RWPE1 (cell line): ENCODE data around the gene HPD.
A peak's percentile ranks its signal among the peaks of the same experiment; 100 is the strongest.

ENCODE experiments used
- CTCF ChIA-PET: fragments of 350-600 bp; sonication (Branson Sonifier 250); formaldehyde crosslinking; extraction: SDS; loops from one replicate; lab custom pipeline; 2021; lab: Yijun Ruan, JAX
- POLR2A ChIA-PET: fragments of 400-600 bp; formaldehyde crosslinking; extraction: SDS; loops from one replicate; lab custom pipeline; 2020; ENCODE audit warnings: antibody characterized with exemption; ENCODE audit not compliant: low non-redundant PET; lab: Yijun Ruan, JAX
- DNase-seq: peaks from one replicate; pipeline ENCODE4 v3.0.0; 2012; ENCODE audit warnings: low spot score
- H3K27ac ChIP-seq: fragments of 450-650 bp; 2 replicates; pipeline ENCODE4 v1.5.1; 2017
- CTCF ChIP-seq: fragments of 450-650 bp; conservative IDR thresholded peaks from 2 replicates; pipeline ENCODE4 v1.5.1; 2017; ENCODE audit warnings: low read depth, mild to moderate bottlenecking

HPD gene

GRCh38 chr12:121809712-121810116, 48.9 kb downstream of the HPD start:
- no peak for DNase-seq
- ChIA-PET CTCF (interaction anchor here (0.6 to 9.2 kb wide), 2 partner anchors 14 to 342 kb away, joined by 11 to 212 read pairs; partner anchors contain the start of gene RHOF), POLR2A (no interaction called here)
- no peak for TF ChIP-seq CTCF
- H3K27ac ChIP-seq = peak overlapping the region; percentile 99

GRCh38 chr12:121808623-121809022, 50.0 kb downstream of the HPD start:
- CTCF ChIA-PET = interaction anchor here (9.2 kb wide), 1 partner anchor 13 kb away, joined by 212 read pairs; the partner anchor contains the start of gene RHOF

GRCh38 chr12:121807642-121808347, 50.9 kb downstream of the HPD start:
- ChIA-PET POLR2A (no interaction called here), CTCF (interaction anchor here (9.2 kb wide), 1 partner anchor 12 kb away, joined by 212 read pairs; the partner anchor contains the start of gene RHOF)
- DNase-seq = no peak
- no peak for TF ChIP-seq CTCF
- H3K27ac ChIP-seq = peak overlapping the region; percentile 99

More at GRCh38 chr12:121808623-121809022, 50.0 kb downstream of the HPD start:
- peak overlapping the region; percentile 99 for H3K27ac ChIP-seq
- POLR2A ChIA-PET = no interaction called here
- TF ChIP-seq CTCF = no peak
- DNase-seq = no peak

- TF ChIP-seq CTCF = no peak
- ChIA-PET POLR2A (interaction anchor here (1.0 kb wide), 1 partner anchor 13 kb away, joined by 5 read pairs; no protein-coding TSS in a partner anchor), CTCF (interaction anchor here (0.8 to 9.2 kb wide), 2 partner anchors 11 to 31 kb away, joined by 3 to 212 read pairs; partner anchors contain the start of gene RHOF)
- H3K27ac ChIP-seq = peak overlapping the region; percentile 99
- DNase-seq = no peak
These were observed 51.9 kb downstream of the HPD start for GRCh38 chr12:121806546-121807423.

- ChIA-PET POLR2A (interaction anchor here (1.0 kb wide), 1 partner anchor 12 kb away, joined by 5 read pairs; no protein-coding TSS in a partner anchor), CTCF (interaction anchor here (0.8 to 9.2 kb wide), 2 partner anchors 10 to 32 kb away, joined by 3 to 212 read pairs; partner anchors contain the start of gene RHOF)
- TF ChIP-seq CTCF = no peak
- H3K27ac ChIP-seq = peak overlapping the region; percentile 99
- DNase-seq = no peak
These were observed 52.6 kb downstream of the HPD start for GRCh38 chr12:121806009-121806545.
